ENCODE measurements around the gene PIP4K2C.
"Not testable (repeated sequence)": the region's sequence is repeated elsewhere in the genome, so short reads cannot be mapped to it uniquely, and the experiment has no call there.

Gene PIP4K2C

GRCh38 chr12:57558864-57559263 lies 32.1 kb upstream of the PIP4K2C start:
- no peak for DNase-seq (ENCODE audit: low read depth, low spot score)

- DNase-seq (ENCODE audit: low read depth, low spot score): no peak
Observed at GRCh38 chr12:57560516-57560915, 30.5 kb upstream of the PIP4K2C start.

GRCh38 chr12:57561117-57561516 lies 29.9 kb upstream of the PIP4K2C start:
- not testable (repeated sequence) for DNase-seq (ENCODE audit: low read depth, low spot score)

GRCh38 chr12:57563358-57563757 lies 27.6 kb upstream of the PIP4K2C start:
- no peak for DNase-seq (ENCODE audit: low read depth, low spot score)

GRCh38 chr12:57564178-57564740 lies 26.7 kb upstream of the PIP4K2C start:
- no peak for DNase-seq (ENCODE audit: low read depth, low spot score)

- no peak for DNase-seq (ENCODE audit: low read depth, low spot score)
Observed at GRCh38 chr12:57568838-57569237, 22.2 kb upstream of the PIP4K2C start.

- DNase-seq (ENCODE audit: low read depth, low spot score): no peak
Observed at GRCh38 chr12:57569858-57570257, 21.1 kb upstream of the PIP4K2C start.

GRCh38 chr12:57570438-57570837 lies 20.6 kb upstream of the PIP4K2C start:
- DNase-seq (ENCODE audit: low read depth, low spot score): not testable (repeated sequence)

- no peak for DNase-seq (ENCODE audit: low read depth, low spot score)
Observed at GRCh38 chr12:57571926-57572762, 18.8 kb upstream of the PIP4K2C start.

GRCh38 chr12:57574795-57575194 lies 16.2 kb upstream of the PIP4K2C start:
- no peak for DNase-seq (ENCODE audit: low read depth, low spot score)

GRCh38 chr12:57575771-57576612 lies 15.0 kb upstream of the PIP4K2C start:
- no peak for DNase-seq (ENCODE audit: low read depth, low spot score)

- DNase-seq (ENCODE audit: low read depth, low spot score): no peak
Observed at GRCh38 chr12:57576613-57577160, 14.3 kb upstream of the PIP4K2C start.

GRCh38 chr12:57577981-57578758 lies 12.8 kb upstream of the PIP4K2C start:
- DNase-seq (ENCODE audit: low read depth, low spot score): no peak

GRCh38 chr12:57579011-57579410 lies 12.0 kb upstream of the PIP4K2C start:
- DNase-seq (ENCODE audit: low read depth, low spot score): no peak

GRCh38 chr12:57579677-57580465 lies 11.1 kb upstream of the PIP4K2C start:
- DNase-seq (ENCODE audit: low read depth, low spot score): no peak

- DNase-seq (ENCODE audit: low read depth, low spot score): no peak
Observed at GRCh38 chr12:57580466-57580795, 10.6 kb upstream of the PIP4K2C start.

- no peak for DNase-seq (ENCODE audit: low read depth, low spot score)
Observed at GRCh38 chr12:57581802-57582201, 9.2 kb upstream of the PIP4K2C start.

GRCh38 chr12:57582440-57582839 lies 8.6 kb upstream of the PIP4K2C start:
- no peak for DNase-seq (ENCODE audit: low read depth, low spot score)

GRCh38 chr12:57583008-57583831 lies 7.8 kb upstream of the PIP4K2C start:
- peak; percentile 80 for DNase-seq (ENCODE audit: low read depth, low spot score)

- DNase-seq (ENCODE audit: low read depth, low spot score): no peak
Observed at GRCh38 chr12:57584050-57584449, 6.9 kb upstream of the PIP4K2C start.
